HepG2 (cell line): ENCODE data around the gene MTTP.

ENCODE experiments used
- CC2D1A ChIP-seq: sonication (generic); formaldehyde crosslinking; IDR thresholded peaks from 2 replicates; pipeline ENCODE4 v1.8.1; 2023; ENCODE audit warnings: mild to moderate bottlenecking, missing genetic modification reagents
- GABPA ChIP-seq, 2 experiments: IDR thresholded peaks; 2 replicates each; pipeline ENCODE4 v1.6.1; 2011 to 2016; ENCODE audit warnings: low read depth in 2 of 2, low read length in 1 of 2, missing biosample characterization in 1 of 2, missing genetic modification characterization in 1 of 2
- HNF4G ChIP-seq, 2 experiments: sonication (generic) in 1 of 2; formaldehyde crosslinking in 1 of 2; IDR thresholded peaks; 2 replicates each; pipeline versions ENCODE4 v1.4.0 to v1.6.1; 2011 to 2020; ENCODE audit warnings: borderline replicate concordance in 2 of 2, low read depth in 2 of 2, mild to moderate bottlenecking in 2 of 2, low read length in 1 of 2, missing genetic modification reagents in 1 of 2, moderate library complexity in 1 of 2
- KAT7 ChIP-seq: IDR thresholded peaks from 2 replicates; pipeline ENCODE4 v1.6.1; 2018; ENCODE audit warnings: borderline replicate concordance, missing compliant biosample characterization
- MIER3 ChIP-seq: IDR thresholded peaks from 2 replicates; pipeline ENCODE4 v1.6.1; 2016; ENCODE audit warnings: missing compliant biosample characterization, borderline replicate concordance
- NR2F6 ChIP-seq, 2 experiments: IDR thresholded peaks; 2 replicates each; pipeline ENCODE4 v1.6.1; 2016; ENCODE audit warnings: antibody characterized with exemption in 1 of 2, mild to moderate bottlenecking in 1 of 2
- PHF21A ChIP-seq: sonication (generic); formaldehyde crosslinking; IDR thresholded peaks from 2 replicates; pipeline ENCODE4 v1.5.0; 2020; ENCODE audit warnings: mild to moderate bottlenecking, missing genetic modification reagents
- POLR2AphosphoS5 ChIP-seq: IDR thresholded peaks from 2 replicates; pipeline ENCODE4 v1.6.1; 2012; ENCODE audit warnings: low read depth, low read length
- RAD21 ChIP-seq: fragments of 450-650 bp; formaldehyde crosslinking; IDR thresholded peaks from 2 replicates; pipeline ENCODE4 v1.5.0; 2020; ENCODE audit warnings: mild to moderate bottlenecking
- RXRA ChIP-seq: sonication (generic); formaldehyde crosslinking; IDR thresholded peaks from 2 replicates; pipeline ENCODE4 v1.5.1; 2020; ENCODE audit warnings: missing genetic modification reagents
- SCMH1 ChIP-seq: sonication (generic); formaldehyde crosslinking; IDR thresholded peaks from 2 replicates; pipeline ENCODE4 v1.9.0; 2021; ENCODE audit warnings: missing genetic modification reagents, mild to moderate bottlenecking, borderline replicate concordance
- ZNF12 ChIP-seq: sonication (generic); formaldehyde crosslinking; IDR thresholded peaks from 2 replicates; pipeline ENCODE4 v1.5.0; 2020; ENCODE audit warnings: missing genetic modification reagents
- ZNF670 ChIP-seq: sonication (generic); formaldehyde crosslinking; IDR thresholded peaks from 2 replicates; pipeline ENCODE4 v1.8.0; 2022; ENCODE audit warnings: mild to moderate bottlenecking, missing genetic modification reagents, borderline replicate concordance
- TF ChIP-seq, protein P1 (sequence below): sonication (generic); formaldehyde crosslinking; IDR thresholded peaks from 2 replicates; pipeline ENCODE4 v1.5.0; 2020; ENCODE audit warnings: mild to moderate bottlenecking, missing genetic modification reagents, moderate library complexity

- TF ChIP-seq GABPA (IDR thresholded peaks at IDR 0.05; ENCODE audit: low read depth, low read length) (no peak), GABPA (CRISPR knock-in tag; IDR thresholded peaks at IDR 0.05; ENCODE audit: low read depth) (no peak), KAT7 (CRISPR knock-in tag) (no peak), SCMH1 (no peak), PHF21A (CRISPR knock-in tag) (no peak), MIER3 (CRISPR knock-in tag) (no peak), RXRA (CRISPR knock-in tag) (no peak), POLR2AphosphoS5 (no peak), HNF4G (IDR thresholded peaks at IDR 0.05; ENCODE audit: borderline replicate concordance, low read depth, low read length) (no peak), HNF4G (CRISPR knock-in tag; IDR thresholded peaks at IDR 0.05; ENCODE audit: borderline replicate concordance, low read depth) (no peak), RAD21 (no peak), CC2D1A (CRISPR knock-in tag) (no peak), ZNF670 (CRISPR knock-in tag) (no peak), ZNF12 (no peak), NR2F6 (IDR thresholded peaks at IDR 0.05) (no peak), NR2F6 (CRISPR knock-in tag; IDR thresholded peaks at IDR 0.05) (no peak)
- TF ChIP-seq, protein P1, sequence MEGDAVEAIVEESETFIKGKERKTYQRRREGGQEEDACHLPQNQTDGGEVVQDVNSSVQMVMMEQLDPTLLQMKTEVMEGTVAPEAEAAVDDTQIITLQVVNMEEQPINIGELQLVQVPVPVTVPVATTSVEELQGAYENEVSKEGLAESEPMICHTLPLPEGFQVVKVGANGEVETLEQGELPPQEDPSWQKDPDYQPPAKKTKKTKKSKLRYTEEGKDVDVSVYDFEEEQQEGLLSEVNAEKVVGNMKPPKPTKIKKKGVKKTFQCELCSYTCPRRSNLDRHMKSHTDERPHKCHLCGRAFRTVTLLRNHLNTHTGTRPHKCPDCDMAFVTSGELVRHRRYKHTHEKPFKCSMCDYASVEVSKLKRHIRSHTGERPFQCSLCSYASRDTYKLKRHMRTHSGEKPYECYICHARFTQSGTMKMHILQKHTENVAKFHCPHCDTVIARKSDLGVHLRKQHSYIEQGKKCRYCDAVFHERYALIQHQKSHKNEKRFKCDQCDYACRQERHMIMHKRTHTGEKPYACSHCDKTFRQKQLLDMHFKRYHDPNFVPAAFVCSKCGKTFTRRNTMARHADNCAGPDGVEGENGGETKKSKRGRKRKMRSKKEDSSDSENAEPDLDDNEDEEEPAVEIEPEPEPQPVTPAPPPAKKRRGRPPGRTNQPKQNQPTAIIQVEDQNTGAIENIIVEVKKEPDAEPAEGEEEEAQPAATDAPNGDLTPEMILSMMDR (CRISPR knock-in tag): no peak
Observed at GRCh38 chr4:99529956-99530355, 44.7 kb upstream of the MTTP start.
